HEK293T (cell line): ENCODE measurements around the gene GMEB1.
"Not testable (repeated sequence)": the region's sequence is repeated elsewhere in the genome, so short reads cannot be mapped to it uniquely, and the experiment has no call there.

ENCODE experiments used
- CTCF ChIA-PET: fragments of 350-600 bp; formaldehyde crosslinking; extraction: SDS; loops from one replicate; lab custom pipeline; 2021; ENCODE audit warnings: antibody characterized with exemption, inconsistent platforms; lab: Yijun Ruan, JAX
- POLR2A ChIA-PET: fragments of 350-600 bp; formaldehyde crosslinking; extraction: SDS; loops from one replicate; lab custom pipeline; 2020; ENCODE audit warnings: antibody characterized with exemption, inconsistent platforms; lab: Yijun Ruan, JAX
- DNase-seq: peaks from one replicate; pipeline ENCODE4 v3.0.0; 2012; ENCODE audit warnings: mixed read lengths; ENCODE audit errors: extremely low spot score
- ARNT ChIP-seq: fragments of 450-650 bp; IDR thresholded peaks from 2 replicates; pipeline ENCODE4 v1.6.1; 2017; ENCODE audit warnings: mild to moderate bottlenecking
- BHLHE40 ChIP-seq: fragments of 450-650 bp; IDR thresholded peaks from 2 replicates; pipeline ENCODE4 v1.6.1; 2016; ENCODE audit warnings: mild to moderate bottlenecking, moderate library complexity, borderline replicate concordance
- CTBP1 ChIP-seq: fragments of 450-650 bp; IDR thresholded peaks from 2 replicates; pipeline ENCODE4 v1.6.1; 2016; ENCODE audit warnings: borderline replicate concordance
- ELF4 ChIP-seq: fragments of 450-650 bp; IDR thresholded peaks from 2 replicates; pipeline ENCODE4 v1.6.1; 2017; ENCODE audit warnings: antibody characterized with exemption
- FOXA1 ChIP-seq: fragments of 450-650 bp; IDR thresholded peaks from 2 replicates; pipeline ENCODE4 v1.6.1; 2016; ENCODE audit warnings: mild to moderate bottlenecking
- FOXK2 ChIP-seq: fragments of 450-650 bp; IDR thresholded peaks from 2 replicates; pipeline ENCODE4 v1.6.1; 2016; ENCODE audit warnings: mild to moderate bottlenecking
- FOXM1 ChIP-seq: fragments of 450-650 bp; IDR thresholded peaks from 2 replicates; pipeline ENCODE4 v1.6.1; 2017; ENCODE audit warnings: mild to moderate bottlenecking, borderline replicate concordance
- HDGF ChIP-seq: fragments of 450-650 bp; IDR thresholded peaks from 2 replicates; pipeline ENCODE4 v1.6.1; 2017; ENCODE audit warnings: antibody characterized with exemption, borderline replicate concordance
- L3MBTL2 ChIP-seq: fragments of 450-650 bp; conservative IDR thresholded peaks from 2 replicates; pipeline ENCODE4 v1.6.1; 2016; ENCODE audit warnings: mild to moderate bottlenecking
- LEF1 ChIP-seq: fragments of 450-650 bp; IDR thresholded peaks from 2 replicates; pipeline ENCODE4 v1.6.1; 2017; ENCODE audit warnings: mild to moderate bottlenecking, borderline replicate concordance
- NFRKB ChIP-seq: fragments of 450-650 bp; IDR thresholded peaks from 2 replicates; pipeline ENCODE4 v1.6.1; 2016; ENCODE audit warnings: mild to moderate bottlenecking, moderate library complexity
- PKNOX1 ChIP-seq: fragments of 450-650 bp; IDR thresholded peaks from 2 replicates; pipeline ENCODE4 v1.6.1; 2016
- SP1 ChIP-seq: fragments of 450-650 bp; IDR thresholded peaks from 2 replicates; pipeline ENCODE4 v1.6.1; 2017
- SUZ12 ChIP-seq: fragments of 450-650 bp; IDR thresholded peaks from 2 replicates; pipeline ENCODE4 v1.6.1; 2016; ENCODE audit warnings: mild to moderate bottlenecking
- TARDBP ChIP-seq: fragments of 450-650 bp; IDR thresholded peaks from 2 replicates; pipeline ENCODE4 v1.6.1; 2016
- ZNF384 ChIP-seq: fragments of 450-650 bp; IDR thresholded peaks from 2 replicates; pipeline ENCODE4 v1.6.1; 2016

GMEB1 gene

GRCh38 chr1:28745653-28746173 lies 77.1 kb downstream of the GMEB1 start:
- ChIA-PET POLR2A (interaction anchor here (0.8 to 2.2 kb wide), 3 partner anchors 9 to 97 kb away, joined by 5 to 10 read pairs (median 5); partner anchors contain the start of genes RNU11 and YTHDF2), CTCF (no interaction called here)

GRCh38 chr1:28750330-28750729 lies 81.7 kb downstream of the GMEB1 start:
- ChIA-PET CTCF (no interaction called here), POLR2A (interaction anchor here (1.5 to 1.7 kb wide), 2 partner anchors 14 to 102 kb away, joined by 6 to 7 read pairs; partner anchors contain the start of genes RNU11 and YTHDF2)
- TF ChIP-seq SP1 (no peak), FOXK2 (no peak), FOXA1 (no peak)
- DNase-seq: no peak

More at GRCh38 chr1:28745653-28746173, 77.1 kb downstream of the GMEB1 start:
- no peak for TF ChIP-seq ELF4
- no peak for TF ChIP-seq PKNOX1
- TF ChIP-seq BHLHE40: no peak
- TF ChIP-seq FOXK2: no peak
- TF ChIP-seq NFRKB: no peak
- no peak for TF ChIP-seq TARDBP
- TF ChIP-seq FOXM1: no peak
- TF ChIP-seq SP1: no peak
- TF ChIP-seq ZNF384: no peak
- no peak for DNase-seq

- ChIA-PET CTCF (interaction anchor here (0.6 kb wide), 1 partner anchor 223 kb away, joined by 3 read pairs; no protein-coding TSS in a partner anchor), POLR2A (interaction anchor here (1.5 to 1.7 kb wide), 2 partner anchors 14 to 102 kb away, joined by 6 to 7 read pairs; partner anchors contain the start of genes RNU11 and YTHDF2)
- DNase-seq: not testable (repeated sequence)
These were observed 82.2 kb downstream of the GMEB1 start for GRCh38 chr1:28750771-28751294.

- TF ChIP-seq CTBP1 (no peak), SP1 (no peak), ARNT (no peak), NFRKB (no peak), SUZ12 (no peak), LEF1 (no peak), FOXK2 (no peak), HDGF (no peak), FOXA1 (no peak), PKNOX1 (no peak), TARDBP (no peak), FOXM1 (no peak), ELF4 (no peak)
- CTCF ChIA-PET: interaction anchor here (0.6 to 0.7 kb wide), 3 partner anchors 15 to 222 kb away, joined by 3 to 4 read pairs (median 3); partner anchors contain the start of gene YTHDF2
- DNase-seq: no peak
- POLR2A ChIA-PET: interaction anchor here (1.4 to 1.7 kb wide), 3 partner anchors 15 to 103 kb away, joined by 4 to 7 read pairs (median 5); partner anchors contain the start of genes RNU11 and YTHDF2
These were observed 82.9 kb downstream of the GMEB1 start for GRCh38 chr1:28751315-28752060.

- DNase-seq: no peak
- POLR2A ChIA-PET: interaction anchor here (1.0 to 1.6 kb wide), 3 partner anchors 10 to 107 kb away, joined by 3 to 8 read pairs (median 5); partner anchors contain the start of gene RNU11
- CTCF ChIA-PET: interaction anchor here (1.2 to 1.6 kb wide), 3 partner anchors 9 to 26 kb away, joined by 4 to 5 read pairs (median 4); partner anchors contain the start of gene YTHDF2
- TF ChIP-seq FOXA1 (no peak), TARDBP (no peak), ELF4 (no peak), SP1 (no peak), L3MBTL2 (no peak)
These were observed 87.1 kb downstream of the GMEB1 start for GRCh38 chr1:28755701-28756100.

GRCh38 chr1:28756846-28757245 lies 88.3 kb downstream of the GMEB1 start:
- ChIA-PET CTCF (interaction anchor here (0.6 to 1.6 kb wide), 3 partner anchors 10 to 79 kb away, joined by 4 to 5 read pairs (median 5); partner anchors contain the start of gene YTHDF2), POLR2A (interaction anchor here (1.0 to 1.7 kb wide), 4 partner anchors 9 to 108 kb away, joined by 3 to 10 read pairs (median 4); partner anchors contain the start of gene RNU11)
- TF ChIP-seq L3MBTL2: no peak
- no peak for TF ChIP-seq SUZ12
- no peak for TF ChIP-seq FOXM1
- TF ChIP-seq ZNF384: no peak
- DNase-seq: no peak

- POLR2A ChIA-PET: interaction anchor here (1.3 kb wide), 1 partner anchor 115 kb away, joined by 4 read pairs; the partner anchor contains the start of gene TAF12
These were observed 89.8 kb downstream of the GMEB1 start for GRCh38 chr1:28758420-28758819.

More at GRCh38 chr1:28758420-28758819, 89.8 kb downstream of the GMEB1 start:
- no peak for DNase-seq
- CTCF ChIA-PET: no interaction called here
- no peak for TF ChIP-seq ELF4
- no peak for TF ChIP-seq FOXK2
- no peak for TF ChIP-seq HDGF
- no peak for TF ChIP-seq PKNOX1
- no peak for TF ChIP-seq ARNT
- TF ChIP-seq TARDBP: no peak
- TF ChIP-seq L3MBTL2: no peak
- no peak for TF ChIP-seq ZNF384
- TF ChIP-seq FOXA1: no peak
- no peak for TF ChIP-seq SUZ12
- no peak for TF ChIP-seq LEF1
- no peak for TF ChIP-seq SP1
- TF ChIP-seq FOXM1: no peak
- TF ChIP-seq NFRKB: no peak
